Osteoblast (primary cell): ENCODE results near the gene PKLR. TPM values are rescaled to one million over a fixed set of nuclear protein-coding genes. Genes with fewer than 3 reads are reported as not detected.

Source experiments
- DNase-seq: peaks from one replicate; pipeline ENCODE4 v3.0.0; 2011; ENCODE audit warnings: low spot score, mixed read lengths; ENCODE audit not compliant: insufficient read length; ENCODE audit errors: missing footprints
- H2AFZ ChIP-seq: 2 replicates; pipeline ENCODE4 v1.6.0; 2011; ENCODE audit warnings: mild to moderate bottlenecking, low read length
- H3K27ac ChIP-seq: 2 replicates; pipeline ENCODE4 v1.5.1; 2011; ENCODE audit warnings: mild to moderate bottlenecking, low read depth, low read length, moderate library complexity
- H3K27me3 ChIP-seq: 2 replicates; pipeline ENCODE4 v1.6.0; 2012; ENCODE audit warnings: mild to moderate bottlenecking, control low read depth, inconsistent platforms, low read length, moderate library complexity; ENCODE audit not compliant: insufficient read depth
- H3K36me3 ChIP-seq: 2 replicates; pipeline ENCODE4 v1.5.1; 2011; ENCODE audit warnings: mild to moderate bottlenecking, low read length, control low read depth, moderate library complexity; ENCODE audit not compliant: insufficient read depth
- H3K4me1 ChIP-seq: 2 replicates; pipeline ENCODE4 v1.5.1; 2011; ENCODE audit warnings: mild to moderate bottlenecking, low read length, control low read depth, moderate library complexity; ENCODE audit not compliant: insufficient read depth
- H3K4me2 ChIP-seq: 2 replicates; pipeline ENCODE4 v1.6.0; 2011; ENCODE audit warnings: mild to moderate bottlenecking, low read length; ENCODE audit not compliant: insufficient read depth
- H3K4me3 ChIP-seq: fragments of 200-600 bp; sonication (generic); 3 replicates; pipeline ENCODE4 v1.5.1; 2012; ENCODE audit warnings: mild to moderate bottlenecking, low read length, inconsistent platforms; ENCODE audit not compliant: insufficient read depth
- H3K79me2 ChIP-seq: 2 replicates; pipeline ENCODE4 v1.6.0; 2012; ENCODE audit warnings: mild to moderate bottlenecking, low read length, control low read depth, inconsistent platforms; ENCODE audit not compliant: insufficient read depth
- H3K9me3 ChIP-seq: 2 replicates; pipeline ENCODE4 v1.5.1; 2011; ENCODE audit warnings: low read depth, low read length, control low read depth
- H4K20me1 ChIP-seq: 2 replicates; pipeline ENCODE4 v1.6.0; 2012; ENCODE audit warnings: mild to moderate bottlenecking, low read length, control low read depth; ENCODE audit not compliant: insufficient read depth
- CTCF ChIP-seq: IDR thresholded peaks from 2 replicates; pipeline ENCODE4 v1.5.1; 2011; ENCODE audit warnings: mild to moderate bottlenecking, low read depth, low read length, moderate library complexity; ENCODE audit errors: extremely low read depth
- total RNA-seq: library from RNA; depleted of rRNA; stranded (reverse); fragments of >200 nt; gene quantifications from 2 replicates; pipeline ENCODE4 v1.2.3, GENCODE V29; 2012

The PKLR gene
- total RNA-seq, 1 donor = not detected

- H3K4me3 ChIP-seq = no peak overlapping the region
- H3K27me3 ChIP-seq = no peaks in the 10 kb centered on the region
- peaks cover 26% of the 10 kb centered on the region for H3K4me1 ChIP-seq
- H3K9me3 ChIP-seq = no peaks in the 10 kb centered on the region
- peaks cover 25% of the 10 kb centered on the region for H3K79me2 ChIP-seq
- H3K27ac ChIP-seq = no peak overlapping the region
- no peak for DNase-seq
- no peak for TF ChIP-seq CTCF
- H3K4me2 ChIP-seq = no peak overlapping the region
- H2AFZ ChIP-seq = no peak overlapping the region
- no peaks in the 10 kb centered on the region for H4K20me1 ChIP-seq
- peaks cover 57% of the 10 kb centered on the region for H3K36me3 ChIP-seq
These were observed 41.0 kb downstream of the PKLR start for GRCh38 chr1:155260276-155260675.

- Histone ChIP-seq H3K4me3 (peak overlapping the region; percentile 88), H3K36me3 (peaks cover 38% of the 10 kb centered on the region), H2AFZ (peak overlapping the region; percentile 94), H3K4me2 (peak overlapping the region; percentile 90), H4K20me1 (peaks cover 3% of the 10 kb centered on the region), H3K79me2 (peaks cover 37% of the 10 kb centered on the region), H3K27ac (peak overlapping the region; percentile 87), H3K4me1 (peaks cover 31% of the 10 kb centered on the region), H3K9me3 (no peaks in the 10 kb centered on the region), H3K27me3 (no peaks in the 10 kb centered on the region)
- peak; percentile 86 for DNase-seq
- no peak for TF ChIP-seq CTCF
These were observed 45.0 kb downstream of the PKLR start for GRCh38 chr1:155256058-155256852.

- Histone ChIP-seq H3K27me3 (no peaks in the 10 kb centered on the region), H4K20me1 (peaks cover 3% of the 10 kb centered on the region), H3K27ac (peak within 1 kb of the TSS; percentile 87), H2AFZ (peak within 1 kb of the TSS; percentile 94), H3K4me3 (peak within 1 kb of the TSS; percentile 88), H3K9me3 (no peaks in the 10 kb centered on the region), H3K79me2 (peaks cover 29% of the 10 kb centered on the region), H3K36me3 (peaks cover 38% of the 10 kb centered on the region), H3K4me1 (peaks cover 29% of the 10 kb centered on the region), H3K4me2 (peak within 1 kb of the TSS; percentile 90)
- peak; percentile 99 for DNase-seq
- TF ChIP-seq CTCF = no peak
These were observed 45.8 kb downstream of the PKLR start, which contains the start of gene ENTREP3 for GRCh38 chr1:155255243-155256007. ENTREP3 (minus strand) TSS chr1:155255483; CDS start chr1:155254877, 606 bp downstream.
